ENCODE data around the gene NGRN.
A peak's percentile ranks its signal among the peaks of the same experiment; 100 is the strongest.

Gene NGRN

GRCh38 chr15:90230071-90230494, 35.4 kb upstream of the NGRN start:
- TF ChIP-seq CTCF (IDR thresholded peaks at IDR 0.05; ENCODE audit: extremely low read depth, insufficient read depth, missing control alignments), result no peak
- DNase-seq (ENCODE audit: low spot score), result no peak
- in situ Hi-C loops (cut with MboI; ENCODE audit: low pct_unique_long_range_greater_than_20kb, low sequenced_read_pairs, unreplicated experiment), result no loop called here

- no peak for TF ChIP-seq CTCF (IDR thresholded peaks at IDR 0.05; ENCODE audit: extremely low read depth, insufficient read depth, missing control alignments)
- in situ Hi-C loops (cut with MboI; ENCODE audit: low pct_unique_long_range_greater_than_20kb, low sequenced_read_pairs, unreplicated experiment), result no loop called here
These were observed 34.9 kb upstream of the NGRN start for GRCh38 chr15:90230610-90231009.

GRCh38 chr15:90231028-90232017, 34.1 kb upstream of the NGRN start:
- TF ChIP-seq CTCF (IDR thresholded peaks at IDR 0.05; ENCODE audit: extremely low read depth, insufficient read depth, missing control alignments), result no peak
- in situ Hi-C loops (cut with MboI; ENCODE audit: low pct_unique_long_range_greater_than_20kb, low sequenced_read_pairs, unreplicated experiment), result no loop called here
- peak; percentile 77 for DNase-seq (ENCODE audit: low spot score)

More at GRCh38 chr15:90230610-90231009, 34.9 kb upstream of the NGRN start:
- no peak for DNase-seq (ENCODE audit: low spot score)

- in situ Hi-C loops (cut with MboI; ENCODE audit: low pct_unique_long_range_greater_than_20kb, low sequenced_read_pairs, unreplicated experiment), result no loop called here
- no peak for TF ChIP-seq CTCF (IDR thresholded peaks at IDR 0.05; ENCODE audit: extremely low read depth, insufficient read depth, missing control alignments)
- DNase-seq (ENCODE audit: low spot score), result peak; percentile 28
These were observed 33.3 kb upstream of the NGRN start for GRCh38 chr15:90232196-90232595.

GRCh38 chr15:90232941-90233386, 32.5 kb upstream of the NGRN start:
- in situ Hi-C loops (cut with MboI; ENCODE audit: low pct_unique_long_range_greater_than_20kb, low sequenced_read_pairs, unreplicated experiment), result no loop called here
- peak; percentile 47 for TF ChIP-seq CTCF (IDR thresholded peaks at IDR 0.05; ENCODE audit: extremely low read depth, insufficient read depth, missing control alignments)
- no peak for DNase-seq (ENCODE audit: low spot score)

- peak; percentile 99 for DNase-seq (ENCODE audit: low spot score)
- in situ Hi-C loops (cut with MboI; ENCODE audit: low pct_unique_long_range_greater_than_20kb, low sequenced_read_pairs, unreplicated experiment), result no loop called here
- TF ChIP-seq CTCF (IDR thresholded peaks at IDR 0.05; ENCODE audit: extremely low read depth, insufficient read depth, missing control alignments), result no peak
These were observed 31.9 kb upstream of the NGRN start, which contains the start of gene CIB1 for GRCh38 chr15:90233387-90234095. Gene CIB1 (minus strand): TSS chr15:90233941. CDS start chr15:90233885, 56 bp downstream.

Measured in GM13977 (cell line).